ENCODE results near the gene KCNK5. TPM values are rescaled to one million over a fixed set of nuclear protein-coding genes. Genes with fewer than 3 reads are reported as not detected.

The KCNK5 gene
- total and polyA plus RNA-seq, 5 donors from 2014 or later: 0.13 to 0.86 (median 0.53) TPM; not detected in 1

- H3K27me3 ChIP-seq (ENCODE audit: control insufficient read depth, insufficient read depth, low read length): no peaks in the 10 kb centered on the region
- Mint-ChIP-seq H3K4me1 (peaks cover 0 to 5% (median 2%) of the 10 kb centered on the region in 4 donors), H3K36me3 (no peaks in the 10 kb centered on the region), H3K4me3 (no peak overlapping the region), H3K27ac (no peak overlapping the region), H3K27me3 (peaks cover 6% of the 10 kb centered on the region), H3K9me3 (peaks cover 0 to 5% (median 0%) of the 10 kb centered on the region in 7 donors)
- H3K9me3 ChIP-seq (ENCODE audit: control insufficient read depth in 2 of 2, low read length in 2 of 2): no peaks in the 10 kb centered on the region
- no peak overlapping the region for H3K4me3 ChIP-seq (ENCODE audit: low read depth, low read length)
- no peaks in the 10 kb centered on the region for H3K4me1 ChIP-seq (ENCODE audit: control insufficient read depth, insufficient read depth, low read length, poor library complexity, severe bottlenecking)
- ATAC-seq (ENCODE audit: low read depth in 2 of 2) (no peak), DNase-seq (no peak)
- no peaks in the 10 kb centered on the region for H3K36me3 ChIP-seq (ENCODE audit: control insufficient read depth, insufficient read depth, low read length)
- no peak overlapping the region for H3K27ac ChIP-seq (ENCODE audit: insufficient read depth, low read length, poor library complexity, severe bottlenecking)
These were observed 62.0 kb downstream of the KCNK5 start for GRCh38 chr6:39167321-39167720.

GRCh38 chr6:39166912-39167290, 62.4 kb downstream of the KCNK5 start:
- peaks cover 0 to 5% (median 0%) of the 10 kb centered on the region in 7 donors for H3K9me3 Mint-ChIP-seq
- ATAC-seq (ENCODE audit: low read depth in 2 of 2) (no peak), DNase-seq (peak in 1 of 3 donors; percentile 1)
- H3K36me3 Mint-ChIP-seq: no peaks in the 10 kb centered on the region
- H3K4me1 Mint-ChIP-seq: peaks cover 0 to 5% (median 2%) of the 10 kb centered on the region in 4 donors
- no peak overlapping the region for H3K27ac Mint-ChIP-seq
- Histone ChIP-seq H3K4me3 (ENCODE audit: low read depth, low read length) (no peak overlapping the region), H3K36me3 (ENCODE audit: control insufficient read depth, insufficient read depth, low read length) (no peaks in the 10 kb centered on the region), H3K4me1 (ENCODE audit: control insufficient read depth, insufficient read depth, low read length, poor library complexity, severe bottlenecking) (no peaks in the 10 kb centered on the region), H3K9me3 (ENCODE audit: control insufficient read depth in 2 of 2, low read length in 2 of 2) (no peaks in the 10 kb centered on the region), H3K27ac (ENCODE audit: insufficient read depth, low read length, poor library complexity, severe bottlenecking) (no peak overlapping the region), H3K27me3 (ENCODE audit: control insufficient read depth, insufficient read depth, low read length) (no peaks in the 10 kb centered on the region)
- H3K4me3 Mint-ChIP-seq: no peak overlapping the region
- H3K27me3 Mint-ChIP-seq: peaks cover 6% of the 10 kb centered on the region

GRCh38 chr6:39166189-39166911, 62.9 kb downstream of the KCNK5 start:
- no peak overlapping the region for H3K4me3 Mint-ChIP-seq
- peaks cover 6% of the 10 kb centered on the region for H3K27me3 Mint-ChIP-seq

GRCh38 chr6:39157511-39157910, 71.8 kb downstream of the KCNK5 start:
- Mint-ChIP-seq H3K36me3 (no peaks in the 10 kb centered on the region), H3K27ac (no peak overlapping the region), H3K4me3 (no peak overlapping the region), H3K4me1 (peaks cover 0 to 8% (median 2%) of the 10 kb centered on the region in 4 donors), H3K9me3 (peaks cover 0 to 7% (median 3%) of the 10 kb centered on the region in 7 donors), H3K27me3 (peaks cover 9% of the 10 kb centered on the region)
- peaks cover 0 to 2% of the 10 kb centered on the region in 2 experiments for H3K9me3 ChIP-seq (ENCODE audit: control insufficient read depth in 2 of 2, low read length in 2 of 2)
- no peak overlapping the region for H3K4me3 ChIP-seq (ENCODE audit: low read depth, low read length)
- no peak overlapping the region for H3K27ac ChIP-seq (ENCODE audit: insufficient read depth, low read length, poor library complexity, severe bottlenecking)
- DNase-seq (no peak), ATAC-seq (ENCODE audit: low read depth in 2 of 2) (no peak)
- H3K27me3 ChIP-seq (ENCODE audit: control insufficient read depth, insufficient read depth, low read length): no peaks in the 10 kb centered on the region
- no peaks in the 10 kb centered on the region for H3K4me1 ChIP-seq (ENCODE audit: control insufficient read depth, insufficient read depth, low read length, poor library complexity, severe bottlenecking)
- no peaks in the 10 kb centered on the region for H3K36me3 ChIP-seq (ENCODE audit: control insufficient read depth, insufficient read depth, low read length)

More at GRCh38 chr6:39166189-39166911, 62.9 kb downstream of the KCNK5 start:
- peak; percentile 55 to 76 (median 68) for DNase-seq
- Histone ChIP-seq H3K4me3 (ENCODE audit: low read depth, low read length) (no peak overlapping the region), H3K36me3 (ENCODE audit: control insufficient read depth, insufficient read depth, low read length) (no peaks in the 10 kb centered on the region), H3K9me3 (ENCODE audit: control insufficient read depth in 2 of 2, low read length in 2 of 2) (no peaks in the 10 kb centered on the region), H3K4me1 (ENCODE audit: control insufficient read depth, insufficient read depth, low read length, poor library complexity, severe bottlenecking) (no peaks in the 10 kb centered on the region), H3K27me3 (ENCODE audit: control insufficient read depth, insufficient read depth, low read length) (no peaks in the 10 kb centered on the region), H3K27ac (ENCODE audit: insufficient read depth, low read length, poor library complexity, severe bottlenecking) (no peak overlapping the region)
- Mint-ChIP-seq H3K27ac (no peak overlapping the region), H3K36me3 (no peaks in the 10 kb centered on the region), H3K4me1 (peaks cover 0 to 5% (median 2%) of the 10 kb centered on the region in 4 donors), H3K9me3 (peaks cover 0 to 3% (median 0%) of the 10 kb centered on the region in 7 donors)
- peak; percentile 50 to 82 for ATAC-seq (ENCODE audit: low read depth in 2 of 2)

GRCh38 chr6:39156801-39157200, 72.5 kb downstream of the KCNK5 start:
- peaks cover 13% of the 10 kb centered on the region for H3K27me3 Mint-ChIP-seq
- H3K36me3 ChIP-seq (ENCODE audit: control insufficient read depth, insufficient read depth, low read length): no peaks in the 10 kb centered on the region
- H3K4me1 Mint-ChIP-seq: peaks cover 0 to 8% (median 4%) of the 10 kb centered on the region in 4 donors
- H3K4me3 ChIP-seq (ENCODE audit: low read depth, low read length): no peak overlapping the region
- ATAC-seq (ENCODE audit: low read depth in 2 of 2) (no peak), DNase-seq (no peak)
- no peak overlapping the region for H3K4me3 Mint-ChIP-seq
- no peak overlapping the region for H3K27ac ChIP-seq (ENCODE audit: insufficient read depth, low read length, poor library complexity, severe bottlenecking)
- H3K27me3 ChIP-seq (ENCODE audit: control insufficient read depth, insufficient read depth, low read length): peaks cover 5% of the 10 kb centered on the region
- peaks cover 0 to 7% (median 3%) of the 10 kb centered on the region in 7 donors for H3K9me3 Mint-ChIP-seq
- H3K36me3 Mint-ChIP-seq: no peaks in the 10 kb centered on the region
- H3K4me1 ChIP-seq (ENCODE audit: control insufficient read depth, insufficient read depth, low read length, poor library complexity, severe bottlenecking): no peaks in the 10 kb centered on the region
- H3K9me3 ChIP-seq (ENCODE audit: control insufficient read depth in 2 of 2, low read length in 2 of 2): peaks cover 0 to 2% of the 10 kb centered on the region in 2 experiments
- H3K27ac Mint-ChIP-seq: no peak overlapping the region

- H3K36me3 ChIP-seq (ENCODE audit: control insufficient read depth, insufficient read depth, low read length): no peaks in the 10 kb centered on the region
- no peaks in the 10 kb centered on the region for H3K4me1 ChIP-seq (ENCODE audit: control insufficient read depth, insufficient read depth, low read length, poor library complexity, severe bottlenecking)
- Mint-ChIP-seq H3K9me3 (peaks cover 0 to 7% (median 3%) of the 10 kb centered on the region in 7 donors), H3K27ac (no peak overlapping the region), H3K4me3 (no peak overlapping the region), H3K36me3 (no peaks in the 10 kb centered on the region), H3K27me3 (peaks cover 25% of the 10 kb centered on the region), H3K4me1 (peaks cover 0 to 10% (median 4%) of the 10 kb centered on the region in 4 donors)
- H3K4me3 ChIP-seq (ENCODE audit: low read depth, low read length): no peak overlapping the region
- no peak overlapping the region for H3K27ac ChIP-seq (ENCODE audit: insufficient read depth, low read length, poor library complexity, severe bottlenecking)
- peaks cover 0 to 1% of the 10 kb centered on the region in 2 experiments for H3K9me3 ChIP-seq (ENCODE audit: control insufficient read depth in 2 of 2, low read length in 2 of 2)
- ATAC-seq (ENCODE audit: low read depth in 2 of 2) (no peak), DNase-seq (no peak)
- H3K27me3 ChIP-seq (ENCODE audit: control insufficient read depth, insufficient read depth, low read length): peaks cover 14% of the 10 kb centered on the region
These were observed 74.6 kb downstream of the KCNK5 start for GRCh38 chr6:39154705-39155104.

- peaks cover 0 to 7% (median under 1%) of the 10 kb centered on the region in 7 donors for H3K9me3 Mint-ChIP-seq
- DNase-seq: peak in 1 of 3 donors; percentile 63
- no peak overlapping the region for H3K4me3 Mint-ChIP-seq
These were observed 75.4 kb downstream of the KCNK5 start for GRCh38 chr6:39153766-39154397.

More at GRCh38 chr6:39153766-39154397, 75.4 kb downstream of the KCNK5 start:
- no peak overlapping the region for H3K27ac ChIP-seq (ENCODE audit: insufficient read depth, low read length, poor library complexity, severe bottlenecking)
- Mint-ChIP-seq H3K36me3 (no peaks in the 10 kb centered on the region), H3K4me1 (peaks cover 0 to 10% (median 4%) of the 10 kb centered on the region in 4 donors), H3K27me3 (peaks cover 31% of the 10 kb centered on the region), H3K27ac (peak overlapping the region in 1 of 3 donors; percentile 45)
- no peaks in the 10 kb centered on the region for H3K9me3 ChIP-seq (ENCODE audit: control insufficient read depth in 2 of 2, low read length in 2 of 2)
- H3K27me3 ChIP-seq (ENCODE audit: control insufficient read depth, insufficient read depth, low read length): peaks cover 16% of the 10 kb centered on the region
- H3K4me3 ChIP-seq (ENCODE audit: low read depth, low read length): no peak overlapping the region
- ATAC-seq (ENCODE audit: low read depth in 2 of 2): peak in 1 of 2 donors; percentile 55
- no peaks in the 10 kb centered on the region for H3K36me3 ChIP-seq (ENCODE audit: control insufficient read depth, insufficient read depth, low read length)
- H3K4me1 ChIP-seq (ENCODE audit: control insufficient read depth, insufficient read depth, low read length, poor library complexity, severe bottlenecking): no peaks in the 10 kb centered on the region

Data from CD4-positive, CD25-positive, alpha-beta regulatory T cell (primary cell).